Measurements from ENCODE around the gene LGALS14. TPM values are rescaled to one million over a fixed set of nuclear protein-coding genes. Genes with fewer than 3 reads are reported as not detected.
"Not testable (repeated sequence)": the region's sequence is repeated elsewhere in the genome, so short reads cannot be mapped to it uniquely, and the experiment has no call there.

Gene LGALS14
- total and polyA plus RNA-seq, 4 experiments from 2014 or later: 1.0 TPM; not detected in 3

GRCh38 chr19:39671739-39672363, 32.4 kb upstream of the LGALS14 start:
- no peaks in the 10 kb centered on the region for H3K27me3 ChIP-seq (ENCODE audit: insufficient read depth, low read length)
- no peaks in the 10 kb centered on the region for H3K9me3 ChIP-seq (ENCODE audit: control insufficient read depth in 1 of 2, low read length in 2 of 2)
- H3K4me1 Mint-ChIP-seq: peaks cover 5 to 33% (median 19%) of the 10 kb centered on the region in 4 donors
- ChIA-PET POLR2A (ENCODE audit: partially characterized antibody) (interaction anchor here (1.4 to 1.6 kb wide), 3 partner anchors 108 to 232 kb away, joined by 3 to 5 read pairs (median 4); no protein-coding TSS in a partner anchor), CTCF (ENCODE audit: partially characterized antibody) (interaction anchor here (1.1 to 7.1 kb wide), 7 partner anchors 10 to 236 kb away, joined by 4 to 100 read pairs (median 7); partner anchors contain the start of genes EID2B and RPS16)
- DNase-seq: peak; percentile 50 to 60 (median 59)
- H3K36me3 Mint-ChIP-seq: no peaks in the 10 kb centered on the region
- no peaks in the 10 kb centered on the region for H3K36me3 ChIP-seq (ENCODE audit: insufficient read depth, low read length)
- H3K4me1 ChIP-seq (ENCODE audit: insufficient read depth, low read length): peaks cover 24% of the 10 kb centered on the region
- peak overlapping the region in 3 of 8 donors; percentile 5 to 20 (median 17) for H3K4me3 Mint-ChIP-seq
- H3K27ac Mint-ChIP-seq: peak overlapping the region in 1 of 7 donors; percentile 9
- H3K27me3 Mint-ChIP-seq: peaks cover 6 to 10% of the 10 kb centered on the region in 2 donors
- intact Hi-C loops (cut with micrococcal nuclease): loop anchor here (1.0 to 5.0 kb wide), 7 partner anchors 95 to 232 kb away; partner anchors contain the start of genes DLL3 and TIMM50
- H3K9me3 Mint-ChIP-seq: peaks cover 0 to 2% (median 0%) of the 10 kb centered on the region in 8 donors
- H3K27ac ChIP-seq (ENCODE audit: low read depth, low read length): no peak overlapping the region
- no peak overlapping the region for H3K4me3 ChIP-seq (ENCODE audit: low read length in 2 of 2)

- no peaks in the 10 kb centered on the region for H3K27me3 ChIP-seq (ENCODE audit: insufficient read depth, low read length)
- intact Hi-C loops (cut with micrococcal nuclease): loop anchor here (1.0 to 5.0 kb wide), 7 partner anchors 95 to 232 kb away; partner anchors contain the start of genes DLL3 and TIMM50
- POLR2A ChIA-PET (ENCODE audit: partially characterized antibody): interaction anchor here (1.4 to 1.6 kb wide), 3 partner anchors 109 to 233 kb away, joined by 3 to 5 read pairs (median 4); no protein-coding TSS in a partner anchor
- Mint-ChIP-seq H3K27ac (peak overlapping the region in 1 of 7 donors; percentile 57), H3K27me3 (peaks cover 4 to 8% of the 10 kb centered on the region in 2 donors), H3K36me3 (no peaks in the 10 kb centered on the region), H3K4me1 (peaks cover 7 to 33% (median 19%) of the 10 kb centered on the region in 4 donors), H3K4me3 (peak overlapping the region in 2 of 8 donors; percentile 17 to 20), H3K9me3 (peaks cover 0 to 2% (median 0%) of the 10 kb centered on the region in 8 donors)
- CTCF ChIA-PET (ENCODE audit: partially characterized antibody): interaction anchor here (0.5 to 7.1 kb wide), 14 partner anchors 10 to 1331 kb away, joined by 3 to 100 read pairs (median 6); partner anchors contain the start of genes EID2B and RPS16
- H3K36me3 ChIP-seq (ENCODE audit: insufficient read depth, low read length): no peaks in the 10 kb centered on the region
- no peak overlapping the region for H3K27ac ChIP-seq (ENCODE audit: low read depth, low read length)
- DNase-seq: no peak
- H3K4me3 ChIP-seq (ENCODE audit: low read length in 2 of 2): no peak overlapping the region
- H3K4me1 ChIP-seq (ENCODE audit: insufficient read depth, low read length): peaks cover 24% of the 10 kb centered on the region
- no peaks in the 10 kb centered on the region for H3K9me3 ChIP-seq (ENCODE audit: control insufficient read depth in 1 of 2, low read length in 2 of 2)
Observed at GRCh38 chr19:39672473-39672872, 31.8 kb upstream of the LGALS14 start.

DNA sequence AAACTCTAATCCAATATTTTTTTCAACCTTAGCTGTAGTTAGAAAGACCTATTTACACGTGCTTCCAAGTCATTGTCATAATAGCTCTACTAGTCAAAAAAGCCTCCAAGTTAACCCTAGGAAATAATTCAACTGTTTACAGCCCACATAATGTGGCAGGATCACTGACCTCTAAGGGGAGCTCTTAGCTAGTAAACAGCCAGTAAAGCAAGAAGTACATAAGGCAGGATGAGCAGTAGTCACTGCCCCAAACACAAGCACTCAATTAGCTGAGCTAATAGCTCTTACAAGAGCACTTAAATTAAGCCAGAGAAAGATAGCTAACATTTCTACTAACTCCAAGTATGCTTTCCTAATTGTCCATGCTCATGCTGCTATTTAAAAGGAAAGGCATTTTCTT, 30.4 kb upstream of the LGALS14 start:
- peak overlapping the region in 1 of 8 donors; percentile 3 for H3K4me3 Mint-ChIP-seq
- DNase-seq: not testable (repeated sequence)
- peaks cover 16 to 44% (median 30%) of the 10 kb centered on the region in 4 donors for H3K4me1 Mint-ChIP-seq

DNA sequence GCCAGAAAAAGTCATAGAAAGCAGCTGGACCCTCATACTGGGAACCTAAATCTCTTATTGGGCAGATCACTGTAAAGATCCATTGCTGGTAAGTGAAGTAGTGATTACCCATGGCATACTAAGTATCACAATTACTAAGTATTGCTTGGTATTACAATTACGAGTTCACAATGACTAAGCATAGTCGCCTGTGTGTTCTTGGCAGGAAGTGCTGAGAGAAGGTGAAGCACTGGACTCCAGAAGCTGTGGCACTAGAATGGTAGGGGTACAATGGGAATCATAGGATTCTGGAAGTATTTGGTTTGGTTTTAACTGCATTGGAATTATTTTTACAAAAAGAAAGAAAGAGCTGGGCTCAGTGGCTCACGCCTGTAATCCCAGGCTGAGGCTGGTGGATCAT, 28.3 kb upstream of the LGALS14 start:
- Histone ChIP-seq H3K9me3 (ENCODE audit: control insufficient read depth in 1 of 2, low read length in 2 of 2) (no peaks in the 10 kb centered on the region), H3K4me3 (ENCODE audit: low read length in 2 of 2) (no peak overlapping the region), H3K4me1 (ENCODE audit: insufficient read depth, low read length) (peaks cover 55% of the 10 kb centered on the region), H3K36me3 (ENCODE audit: insufficient read depth, low read length) (no peaks in the 10 kb centered on the region), H3K27ac (ENCODE audit: low read depth, low read length) (no peak overlapping the region), H3K27me3 (ENCODE audit: insufficient read depth, low read length) (no peaks in the 10 kb centered on the region)
- POLR2A ChIA-PET (ENCODE audit: partially characterized antibody): no interaction called here
- Mint-ChIP-seq H3K4me3 (no peak overlapping the region), H3K27me3 (peaks cover 0 to 6% of the 10 kb centered on the region in 2 donors), H3K9me3 (peaks cover 0 to 2% (median 0%) of the 10 kb centered on the region in 8 donors), H3K36me3 (no peaks in the 10 kb centered on the region), H3K4me1 (peaks cover 32 to 64% (median 41%) of the 10 kb centered on the region in 4 donors), H3K27ac (peak overlapping the region in 2 of 7 donors; percentile 70 to 79)
- DNase-seq: no peak
- CTCF ChIA-PET (ENCODE audit: partially characterized antibody): interaction anchor here (0.8 to 7.1 kb wide), 4 partner anchors 91 to 168 kb away, joined by 3 to 100 read pairs (median 22); no protein-coding TSS in a partner anchor
- intact Hi-C loops (cut with micrococcal nuclease): no loop called here

More for the DNA sequence above, 30.4 kb upstream of the LGALS14 start:
- H3K27me3 Mint-ChIP-seq; H3K36me3 Mint-ChIP-seq; H3K36me3 ChIP-seq (ENCODE audit: insufficient read depth, low read length); H3K9me3 ChIP-seq (ENCODE audit: control insufficient read depth in 1 of 2, low read length in 2 of 2); POLR2A ChIA-PET (ENCODE audit: partially characterized antibody); H3K4me3 ChIP-seq (ENCODE audit: low read length in 2 of 2); H3K9me3 Mint-ChIP-seq; H3K27ac ChIP-seq (ENCODE audit: low read depth, low read length); H3K27me3 ChIP-seq (ENCODE audit: insufficient read depth, low read length): not testable (repeated sequence)
- CTCF ChIA-PET (ENCODE audit: partially characterized antibody): interaction anchor here (1.1 to 7.1 kb wide), 6 partner anchors 10 to 234 kb away, joined by 3 to 100 read pairs (median 22); no protein-coding TSS in a partner anchor
- peak overlapping the region in 1 of 7 donors; percentile 39 for H3K27ac Mint-ChIP-seq
- H3K4me1 ChIP-seq (ENCODE audit: insufficient read depth, low read length): peaks cover 35% of the 10 kb centered on the region
- intact Hi-C loops (cut with micrococcal nuclease): loop anchor here (2.0 to 5.0 kb wide), 3 partner anchors 93 to 168 kb away; no protein-coding TSS in a partner anchor

DNA sequence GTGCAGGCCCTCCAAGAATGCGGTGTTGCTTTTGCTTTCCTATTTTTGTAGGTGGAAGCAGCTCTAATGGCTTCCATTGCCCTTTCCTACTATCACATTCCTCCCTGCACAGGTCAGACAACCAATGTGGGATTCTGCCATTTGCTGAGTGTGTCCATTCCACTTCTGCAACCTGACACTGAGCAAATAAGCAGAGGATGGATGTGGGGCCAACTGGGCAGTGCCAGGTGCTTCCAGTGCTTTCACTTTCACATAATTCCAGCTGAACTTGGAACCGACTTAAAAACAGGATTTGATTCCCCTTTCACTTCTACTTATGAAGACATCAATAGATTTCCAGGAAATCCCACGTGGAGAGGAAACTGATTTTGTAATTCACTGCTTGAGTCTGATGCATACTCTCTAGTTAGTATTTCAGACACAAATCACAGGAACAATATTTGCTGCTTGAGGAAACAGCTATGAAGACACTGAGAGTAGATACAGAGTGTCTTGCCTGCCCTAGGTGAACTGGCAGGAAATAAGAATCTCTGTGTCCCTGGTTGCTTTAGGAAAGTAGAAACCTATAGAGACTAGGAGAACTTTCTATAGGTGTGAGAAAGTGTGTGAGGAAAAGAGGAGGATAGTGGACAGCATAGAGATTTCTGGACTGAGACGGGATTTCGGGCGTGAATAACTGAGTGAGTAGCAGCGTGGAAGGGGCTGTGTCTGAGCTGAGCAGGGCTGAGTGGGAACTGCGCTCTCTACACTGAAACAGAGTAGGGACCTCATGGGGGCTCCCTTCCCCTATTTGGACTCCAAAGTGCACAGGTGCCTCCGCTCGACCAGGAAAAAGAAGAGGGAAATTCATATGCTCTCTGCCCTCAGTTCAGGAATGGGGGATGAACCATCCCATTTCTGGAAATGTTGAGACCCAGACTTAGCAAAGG, 26.1 kb upstream of the LGALS14 start:
- H3K9me3 ChIP-seq (ENCODE audit: control insufficient read depth in 1 of 2, low read length in 2 of 2): no peaks in the 10 kb centered on the region
- Mint-ChIP-seq H3K4me1 (peaks cover 27 to 51% (median 32%) of the 10 kb centered on the region in 4 donors), H3K27ac (peak overlapping the region in 6 of 7 donors; percentile 49 to 92 (median 86)), H3K36me3 (no peaks in the 10 kb centered on the region), H3K4me3 (peak overlapping the region; percentile 0 to 83 (median 74)), H3K9me3 (peaks cover 0 to 2% (median 0%) of the 10 kb centered on the region in 8 donors), H3K27me3 (peaks cover 0 to 3% of the 10 kb centered on the region in 2 donors)
- H3K4me1 ChIP-seq (ENCODE audit: insufficient read depth, low read length): peaks cover 43% of the 10 kb centered on the region
- no peak for DNase-seq
- H3K27me3 ChIP-seq (ENCODE audit: insufficient read depth, low read length): no peaks in the 10 kb centered on the region
- H3K4me3 ChIP-seq (ENCODE audit: low read length in 2 of 2): no peak overlapping the region
- H3K27ac ChIP-seq (ENCODE audit: low read depth, low read length): no peak overlapping the region
- no peaks in the 10 kb centered on the region for H3K36me3 ChIP-seq (ENCODE audit: insufficient read depth, low read length)
- CTCF ChIA-PET (ENCODE audit: partially characterized antibody): interaction anchor here (2.0 kb wide), 1 partner anchor 89 kb away, joined by 6 read pairs; no protein-coding TSS in a partner anchor
- intact Hi-C loops (cut with micrococcal nuclease): no loop called here
- POLR2A ChIA-PET (ENCODE audit: partially characterized antibody): no interaction called here

- H3K9me3 ChIP-seq (ENCODE audit: control insufficient read depth in 1 of 2, low read length in 2 of 2): no peaks in the 10 kb centered on the region
- no peaks in the 10 kb centered on the region for H3K36me3 ChIP-seq (ENCODE audit: insufficient read depth, low read length)
- peak overlapping the region; percentile 63 to 83 (median 80) for H3K4me3 Mint-ChIP-seq
- peaks cover 24 to 45% (median 30%) of the 10 kb centered on the region in 4 donors for H3K4me1 Mint-ChIP-seq
- no peaks in the 10 kb centered on the region for H3K27me3 ChIP-seq (ENCODE audit: insufficient read depth, low read length)
- POLR2A ChIA-PET (ENCODE audit: partially characterized antibody): no interaction called here
- CTCF ChIA-PET (ENCODE audit: partially characterized antibody): no interaction called here
- peak in 2 of 5 donors; percentile 9 to 12 for DNase-seq
- peak overlapping the region in 1 of 2 donors; percentile 30 for H3K4me3 ChIP-seq (ENCODE audit: low read length in 2 of 2)
- peaks cover 37% of the 10 kb centered on the region for H3K4me1 ChIP-seq (ENCODE audit: insufficient read depth, low read length)
- peaks cover 0 to 3% of the 10 kb centered on the region in 2 donors for H3K27me3 Mint-ChIP-seq
- H3K27ac ChIP-seq (ENCODE audit: low read depth, low read length): peak overlapping the region; percentile 1
- H3K36me3 Mint-ChIP-seq: no peaks in the 10 kb centered on the region
- H3K27ac Mint-ChIP-seq: peak overlapping the region; percentile 57 to 94 (median 90)
- H3K9me3 Mint-ChIP-seq: peaks cover 0 to 2% (median 0%) of the 10 kb centered on the region in 8 donors
- intact Hi-C loops (cut with micrococcal nuclease): no loop called here
Observed at GRCh38 chr19:39679056-39679790, 25.1 kb upstream of the LGALS14 start.
